NCI-H69 (cell line): Measurements from ENCODE around the gene NME7.
A peak's percentile ranks its signal among the peaks of the same experiment; 100 is the strongest.
"Not testable (repeated sequence)": the region's sequence is repeated elsewhere in the genome, so short reads cannot be mapped to it uniquely, and the experiment has no call there.

Source experiments
- DNase-seq: peaks from one replicate; lab custom pipeline; 2025; lab: John Stamatoyannopoulos, UW

The NME7 gene

DNA sequence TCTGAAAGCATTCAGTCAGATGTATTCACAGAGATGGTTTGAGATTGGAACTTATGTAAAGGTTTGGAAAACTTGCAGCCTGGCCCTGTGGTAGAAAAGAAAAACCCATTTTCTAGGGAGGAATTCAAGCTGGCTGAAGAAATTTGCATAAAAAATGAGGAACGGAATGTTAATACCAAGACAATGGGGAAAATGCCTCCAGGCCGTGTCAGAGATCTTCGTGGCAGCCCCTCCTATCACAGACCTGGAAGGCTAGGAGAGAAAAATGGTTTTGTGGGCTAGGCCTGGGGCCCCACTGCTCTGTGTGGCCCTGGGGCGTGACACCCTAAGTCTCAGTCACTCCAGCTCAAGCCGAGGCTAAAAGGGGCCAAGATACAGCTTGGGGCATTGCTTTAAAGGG is 26.7 kb downstream of the NME7 start:
- no peak for DNase-seq

DNA sequence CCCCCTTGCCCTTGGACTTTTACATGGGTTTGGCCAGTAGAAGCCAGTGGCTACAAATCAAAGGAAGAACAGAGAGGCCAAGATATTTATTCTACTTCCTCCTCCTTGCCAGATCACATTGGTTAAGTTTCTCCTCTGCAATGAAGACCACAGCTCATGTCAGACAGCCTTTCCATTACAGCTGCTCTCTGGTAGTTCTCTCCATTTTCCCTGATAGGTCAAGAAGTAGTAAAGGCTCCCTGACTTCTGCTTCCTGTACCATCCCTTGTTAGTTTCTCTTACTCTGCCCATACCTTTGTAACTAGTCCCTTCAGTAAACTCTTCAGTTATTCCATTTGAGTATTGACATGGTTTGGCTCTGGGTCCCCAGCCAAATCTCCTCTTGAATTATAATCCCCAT is 27.8 kb downstream of the NME7 start:
- DNase-seq, result no peak

DNA sequence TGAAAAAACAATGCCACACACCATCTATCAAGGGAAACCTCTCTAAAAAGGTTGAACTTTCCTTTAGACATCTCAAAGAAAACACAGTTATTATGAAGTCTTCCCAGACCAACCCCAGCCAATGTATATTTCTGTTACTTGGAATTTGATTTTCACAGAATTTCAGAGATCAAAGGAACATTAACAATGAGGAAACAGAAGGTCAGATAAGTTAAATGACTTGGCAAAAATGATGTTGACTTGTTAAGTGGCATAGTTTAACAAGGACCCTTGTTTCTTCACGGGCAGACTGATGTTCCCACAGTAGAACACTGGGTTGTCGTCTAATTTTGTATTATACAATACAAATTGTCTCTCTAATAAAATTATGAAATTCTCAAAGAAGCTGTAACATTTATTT is 29.0 kb downstream of the NME7 start:
- DNase-seq, result no peak

DNA sequence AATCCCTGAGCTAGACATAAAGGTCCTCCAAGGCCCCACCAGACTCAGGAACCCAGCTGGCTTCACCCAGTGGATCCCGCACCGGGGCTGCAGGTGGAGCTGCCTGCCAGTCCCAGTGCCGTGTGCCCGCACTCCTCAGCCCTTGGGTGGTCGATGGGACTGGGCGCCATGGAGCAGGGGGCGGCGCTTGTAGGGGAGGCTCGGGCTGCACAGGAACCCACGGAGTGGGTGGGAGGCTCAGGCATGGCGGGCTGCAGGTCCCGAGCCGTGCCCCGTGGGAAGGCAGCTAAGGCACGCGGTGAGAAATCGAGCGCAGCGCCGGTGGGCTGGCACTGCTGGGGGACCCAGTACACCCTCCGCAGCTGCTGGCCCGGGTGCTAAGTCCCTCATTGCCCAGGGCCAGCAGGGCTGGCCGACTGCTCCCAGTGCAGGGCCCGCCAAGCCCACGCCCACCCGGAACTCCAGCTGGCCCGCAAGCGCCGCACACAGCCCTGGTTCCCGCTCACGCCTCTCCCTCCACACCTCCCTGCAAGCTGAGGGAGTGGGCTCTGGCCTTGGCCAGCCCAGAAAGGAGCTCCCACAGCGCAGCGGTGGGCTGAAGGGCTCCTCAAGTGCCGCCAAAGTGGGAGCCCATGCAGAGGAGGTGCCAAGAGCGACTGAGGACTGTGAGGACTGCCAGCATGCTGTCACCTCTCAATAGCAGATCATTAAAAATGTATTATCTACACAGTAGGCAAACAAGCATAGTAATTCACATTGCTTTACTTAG is 30.5 kb downstream of the NME7 start:
- peak; percentile 43 for DNase-seq

DNA sequence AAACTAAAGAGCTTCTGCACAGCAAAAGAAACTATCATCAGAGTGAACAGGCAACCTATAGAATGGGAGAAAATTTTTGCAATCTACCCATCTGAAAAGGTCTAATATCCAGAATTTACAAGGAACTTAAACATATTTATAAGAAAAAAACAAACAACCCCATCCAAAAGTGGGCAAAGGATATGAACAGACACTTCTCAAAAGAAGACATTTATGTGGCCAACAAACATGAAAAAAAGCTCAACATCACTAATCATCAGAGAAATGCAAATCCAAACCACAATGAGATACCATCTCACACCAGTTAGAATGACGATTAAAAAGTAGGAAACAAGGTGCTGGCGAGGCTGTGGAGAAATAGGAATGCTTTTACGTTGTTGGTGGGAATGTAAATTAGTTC is 32.9 kb downstream of the NME7 start:
- DNase-seq, result not testable (repeated sequence)

DNA sequence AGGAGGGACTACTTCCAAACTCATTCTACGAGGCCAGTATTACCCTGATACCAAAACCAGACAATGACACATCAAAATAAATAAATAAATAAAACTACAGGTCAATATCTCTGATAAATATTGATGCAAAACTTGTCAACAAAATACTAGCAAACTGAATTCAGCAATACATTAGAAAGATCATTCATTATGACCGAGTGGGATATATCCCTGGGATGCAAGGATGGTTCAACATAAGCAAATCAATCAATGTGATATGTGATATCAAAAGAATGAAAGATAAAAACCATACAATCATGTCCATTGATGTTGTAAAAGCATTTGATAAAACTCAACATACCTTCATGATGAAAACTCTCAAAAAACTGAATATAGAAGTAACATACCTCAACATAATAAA is 36.7 kb downstream of the NME7 start:
- no peak for DNase-seq

DNA sequence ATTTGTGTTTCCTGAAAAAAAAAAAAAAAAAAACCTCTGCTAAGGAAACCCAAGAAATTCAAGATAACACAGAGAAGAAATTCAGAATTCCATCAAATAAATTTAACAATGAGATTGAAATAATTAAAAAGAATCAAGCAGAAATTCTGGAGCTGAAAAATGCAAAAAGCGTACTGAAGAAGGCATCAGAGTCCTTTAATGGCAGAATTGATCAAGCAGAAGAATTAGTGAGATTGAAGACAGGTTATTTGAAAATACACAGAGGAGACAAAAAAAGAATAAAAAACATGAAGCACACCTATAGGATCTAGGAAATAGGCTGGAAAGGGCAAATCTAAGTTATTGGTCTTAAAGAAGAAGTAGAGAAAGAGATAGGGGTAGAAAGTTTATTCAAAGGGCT is 38.2 kb downstream of the NME7 start:
- no peak for DNase-seq

DNA sequence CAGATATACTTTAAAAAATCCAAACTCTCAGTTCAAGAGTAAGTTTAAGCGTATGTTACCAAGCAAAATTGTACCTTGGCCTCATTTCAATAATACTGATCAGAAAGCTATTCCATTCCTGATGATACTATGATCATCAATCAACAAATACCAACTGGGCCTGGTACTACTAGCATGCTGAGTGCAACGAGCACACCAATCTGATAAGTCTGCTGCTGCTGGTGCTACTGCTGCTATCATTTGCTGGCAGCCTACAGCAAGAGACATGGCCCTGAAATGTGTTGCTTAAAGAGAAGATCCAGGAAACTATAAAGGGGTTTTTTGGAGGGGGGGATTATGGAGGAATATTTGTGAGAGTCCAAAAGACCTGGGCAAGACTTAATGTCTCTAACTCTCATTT is 39.7 kb downstream of the NME7 start:
- no peak for DNase-seq

DNA sequence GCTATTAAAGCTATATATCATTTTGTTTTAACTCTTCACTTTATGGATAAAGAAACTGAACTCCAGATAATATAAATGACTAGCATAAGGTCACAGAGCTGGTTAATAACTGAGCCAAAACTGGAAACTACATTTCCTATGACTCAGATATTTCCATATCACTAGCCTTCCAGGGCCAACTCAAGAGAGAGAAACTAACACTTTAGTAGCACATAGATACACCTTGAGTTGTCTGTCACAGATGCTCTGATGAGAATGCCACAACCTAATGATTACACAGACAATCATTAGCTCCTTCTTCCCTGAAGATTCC is 40.7 kb downstream of the NME7 start:
- no peak for DNase-seq

DNA sequence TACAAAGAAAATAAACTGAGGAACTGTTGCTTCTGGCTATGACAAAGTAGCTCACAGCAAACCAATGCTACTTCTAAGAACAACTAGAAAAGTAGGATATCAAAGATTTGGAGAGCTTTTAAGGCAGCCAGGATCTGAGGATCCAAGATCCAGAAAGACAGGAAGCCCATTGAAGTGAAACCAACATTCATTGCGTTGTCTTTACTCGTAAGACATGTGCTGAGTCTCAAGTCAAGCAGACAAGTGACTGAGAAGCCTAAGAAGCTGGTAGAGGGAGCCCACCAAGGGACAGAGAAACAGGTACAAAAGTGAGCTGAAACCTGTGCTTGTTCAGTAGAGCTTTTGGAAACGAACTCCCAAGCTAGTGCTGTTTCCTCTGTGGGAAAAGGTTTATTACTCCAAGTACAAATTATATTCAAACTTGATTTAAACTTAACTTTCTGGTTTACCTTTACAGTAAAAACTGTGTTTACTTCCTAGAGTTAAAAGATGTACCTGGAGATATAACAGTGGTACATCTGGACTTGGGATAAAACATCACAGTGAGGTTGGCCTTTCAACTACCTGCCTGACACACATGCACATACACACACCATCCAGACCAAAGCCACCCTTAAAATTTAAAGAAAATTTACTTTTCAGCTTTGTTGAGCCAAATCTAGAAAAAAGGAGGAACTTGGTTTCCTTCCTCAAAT is 41.2 kb downstream of the NME7 start:
- no peak for DNase-seq

DNA sequence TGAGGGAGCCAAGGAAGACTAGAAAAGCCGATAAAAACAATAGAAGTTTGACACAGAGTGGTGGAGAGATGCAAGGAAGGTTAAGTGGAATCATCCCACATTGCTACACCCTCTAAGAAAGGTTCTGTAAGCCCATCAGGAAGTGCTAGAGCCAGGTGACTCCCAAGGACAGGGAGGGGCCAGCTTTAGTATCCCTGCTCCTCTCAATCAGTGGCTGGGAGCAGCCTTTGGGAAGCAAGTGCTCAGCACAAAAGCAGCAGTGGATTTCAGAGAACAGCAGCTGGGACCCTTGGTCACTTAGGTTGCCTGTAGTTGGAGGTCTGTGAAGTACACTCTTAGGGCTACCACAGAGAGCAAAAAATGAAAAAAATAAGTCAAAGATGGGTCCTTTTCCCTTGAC is 42.5 kb downstream of the NME7 start:
- peak; percentile 16 for DNase-seq

DNA sequence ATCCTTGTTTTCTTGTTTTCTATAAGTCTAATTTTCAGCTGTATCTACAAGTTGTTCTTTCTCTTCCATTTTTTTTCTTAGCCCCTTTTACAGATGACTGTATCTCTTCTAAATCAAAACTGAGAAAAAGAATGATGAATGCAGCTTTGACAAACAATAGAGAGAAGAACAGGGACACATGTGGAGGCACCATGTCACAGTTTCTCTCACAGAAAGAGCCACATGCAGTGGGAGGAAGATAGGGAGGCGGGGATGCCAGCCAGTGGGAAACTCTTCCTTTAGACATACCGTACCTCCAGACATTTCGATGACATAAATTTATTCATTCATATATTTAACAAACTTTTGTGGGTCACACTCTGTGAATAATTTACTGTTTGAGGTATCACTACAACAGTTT is 45.5 kb downstream of the NME7 start:
- DNase-seq, result no peak

DNA sequence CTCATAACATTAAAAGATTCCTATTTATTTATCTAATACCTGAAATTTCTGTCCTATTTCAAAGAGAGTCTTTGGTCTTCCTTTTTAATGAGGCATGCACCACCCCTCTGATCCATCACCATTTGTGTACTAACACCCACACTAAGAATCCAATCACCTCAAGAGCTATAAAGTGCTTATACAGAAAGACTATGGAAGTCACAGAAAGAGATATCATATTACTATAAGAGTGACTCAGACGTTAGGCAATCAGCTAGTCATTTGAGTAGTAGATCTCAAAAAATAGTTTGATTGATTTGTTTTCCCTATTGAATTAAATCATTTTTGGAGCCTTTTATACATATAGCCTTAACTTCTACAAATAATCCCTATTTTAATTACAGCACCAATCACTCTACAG is 46.1 kb downstream of the NME7 start:
- peak; percentile 47 for DNase-seq

DNA sequence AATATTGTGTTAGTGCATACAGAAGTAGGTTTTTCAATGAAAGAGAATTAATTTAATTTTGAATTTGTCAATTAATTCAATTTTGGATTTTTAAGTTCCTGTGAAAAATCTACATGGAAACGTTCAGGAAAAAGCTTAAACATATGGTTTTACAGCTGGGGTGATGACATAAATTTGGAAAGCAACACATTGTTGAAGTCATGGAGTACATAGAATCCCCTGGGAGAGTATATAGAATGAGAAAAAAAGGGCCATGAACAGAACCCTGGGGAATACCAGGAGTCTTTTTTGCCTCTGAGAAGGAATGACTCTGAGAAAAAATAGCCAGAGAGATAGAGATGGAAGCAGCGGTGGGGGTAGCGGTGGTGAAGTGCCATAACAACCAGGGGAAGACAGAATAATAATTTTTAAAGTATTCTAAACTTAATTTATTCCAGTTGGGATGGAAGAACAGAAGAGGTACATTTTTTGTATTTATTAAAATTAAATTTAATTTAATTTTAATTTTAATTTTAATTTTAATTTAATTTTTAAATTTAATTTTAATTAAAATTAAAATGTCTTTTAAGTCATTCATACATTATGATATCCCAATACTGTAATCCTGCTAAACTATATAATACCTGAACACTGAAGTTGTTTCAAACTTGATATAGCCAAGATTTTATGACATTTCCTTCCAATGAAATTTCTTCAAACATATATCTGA is 48.9 kb downstream of the NME7 start:
- DNase-seq, result no peak

DNA sequence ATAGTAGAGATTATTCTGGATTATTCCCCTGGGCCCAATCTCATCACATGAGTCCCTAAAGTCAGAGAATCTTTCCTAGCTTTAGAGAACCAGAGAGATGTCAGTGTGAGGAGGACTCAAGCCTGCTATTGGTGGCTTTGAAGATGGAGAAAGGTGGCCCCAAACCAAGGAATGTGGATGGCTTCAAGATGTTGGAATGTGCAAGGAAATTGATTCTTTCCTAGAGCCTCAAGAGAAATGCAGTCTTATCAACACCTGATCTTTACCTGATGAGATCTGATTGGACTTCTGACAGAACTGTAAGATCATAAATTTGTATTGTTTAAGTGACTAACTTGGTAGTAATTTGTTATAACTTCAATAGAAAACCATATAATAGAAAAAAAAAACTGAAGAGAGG is 51.0 kb downstream of the NME7 start:
- no peak for DNase-seq

DNA sequence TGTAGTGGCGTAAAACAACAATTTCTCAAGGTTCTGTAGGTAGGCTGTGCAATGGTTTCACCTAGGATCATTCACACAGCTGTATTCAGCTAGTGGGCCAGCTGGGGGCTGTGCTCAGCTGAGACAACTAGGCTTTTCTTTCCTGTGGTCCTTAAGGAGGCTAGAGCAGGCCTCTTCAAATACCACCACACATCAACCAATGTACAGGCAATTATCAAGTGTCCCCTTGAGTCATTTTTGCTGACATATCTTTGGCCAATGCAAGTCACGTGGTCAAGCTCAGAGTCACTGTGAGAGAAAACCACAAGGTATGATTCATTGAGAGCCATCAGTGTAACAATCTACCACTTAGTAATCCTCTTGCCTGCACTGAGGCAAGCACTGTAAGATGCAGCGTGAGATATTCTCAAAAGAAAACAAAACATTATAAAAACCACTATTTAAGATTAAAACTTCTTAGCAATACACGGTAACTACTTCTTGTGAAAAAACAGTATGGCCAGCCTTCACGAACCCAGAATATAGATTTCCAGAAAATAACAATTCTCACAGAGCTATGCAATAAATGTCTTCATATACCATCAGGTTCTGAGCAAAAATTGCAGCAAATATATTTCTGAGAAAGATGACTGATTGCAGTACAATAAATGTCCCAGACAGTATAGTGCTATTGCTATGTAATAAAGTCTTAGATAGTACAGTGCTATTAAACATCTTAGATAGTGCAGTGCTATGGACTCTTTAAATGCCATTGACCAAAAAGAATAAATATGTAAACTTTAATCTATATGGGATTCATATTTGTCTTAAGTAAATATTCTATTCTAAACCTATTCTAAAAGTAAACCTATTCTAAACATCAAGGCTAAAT is 55.3 kb downstream of the NME7 start:
- no peak for DNase-seq

DNA sequence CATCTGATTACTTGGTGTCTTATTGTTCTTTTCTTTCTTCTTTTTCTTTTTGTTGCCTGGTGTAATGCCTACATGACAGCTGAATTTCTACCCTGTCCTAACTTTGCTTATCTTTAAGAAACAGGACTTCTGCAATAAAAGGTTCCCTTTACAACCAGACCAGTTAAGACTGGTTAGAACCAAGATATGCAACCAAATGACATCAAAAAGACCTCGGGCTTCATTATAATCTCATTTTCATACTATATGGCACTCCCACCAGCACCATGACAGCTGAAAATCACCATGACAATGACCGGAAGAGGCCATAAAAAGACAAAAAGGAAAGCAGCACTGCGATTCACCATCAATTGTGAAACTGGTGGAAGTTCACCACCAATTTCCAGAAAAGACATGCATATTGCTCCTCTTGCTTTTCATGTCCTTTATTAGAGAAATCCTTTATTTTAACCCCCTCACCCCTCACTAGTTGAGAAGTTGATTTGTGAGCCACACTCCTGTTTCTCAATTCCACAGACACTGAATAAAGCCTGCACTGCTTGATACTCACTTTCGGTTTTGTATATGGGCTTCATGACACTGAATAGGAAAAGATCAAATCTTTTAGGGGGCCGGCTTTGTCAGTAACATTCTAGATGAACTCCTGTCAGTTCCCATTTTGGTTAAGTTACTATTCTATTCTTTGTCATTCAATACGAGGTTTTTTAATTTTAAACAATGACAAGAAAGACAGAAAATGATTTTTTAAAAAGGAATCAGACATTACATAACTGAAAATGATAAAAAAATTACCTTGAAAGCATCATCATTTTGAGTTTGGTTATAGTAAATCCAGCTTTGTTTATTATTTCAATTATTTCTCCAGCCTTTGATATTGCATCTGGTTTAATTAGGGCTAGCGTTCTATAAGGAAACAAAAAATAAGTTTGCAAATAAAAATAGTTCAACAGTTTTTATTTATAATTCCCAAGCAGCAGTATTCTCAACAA is 58.1 kb downstream of the NME7 start:
- peak; percentile 73 for DNase-seq

DNA sequence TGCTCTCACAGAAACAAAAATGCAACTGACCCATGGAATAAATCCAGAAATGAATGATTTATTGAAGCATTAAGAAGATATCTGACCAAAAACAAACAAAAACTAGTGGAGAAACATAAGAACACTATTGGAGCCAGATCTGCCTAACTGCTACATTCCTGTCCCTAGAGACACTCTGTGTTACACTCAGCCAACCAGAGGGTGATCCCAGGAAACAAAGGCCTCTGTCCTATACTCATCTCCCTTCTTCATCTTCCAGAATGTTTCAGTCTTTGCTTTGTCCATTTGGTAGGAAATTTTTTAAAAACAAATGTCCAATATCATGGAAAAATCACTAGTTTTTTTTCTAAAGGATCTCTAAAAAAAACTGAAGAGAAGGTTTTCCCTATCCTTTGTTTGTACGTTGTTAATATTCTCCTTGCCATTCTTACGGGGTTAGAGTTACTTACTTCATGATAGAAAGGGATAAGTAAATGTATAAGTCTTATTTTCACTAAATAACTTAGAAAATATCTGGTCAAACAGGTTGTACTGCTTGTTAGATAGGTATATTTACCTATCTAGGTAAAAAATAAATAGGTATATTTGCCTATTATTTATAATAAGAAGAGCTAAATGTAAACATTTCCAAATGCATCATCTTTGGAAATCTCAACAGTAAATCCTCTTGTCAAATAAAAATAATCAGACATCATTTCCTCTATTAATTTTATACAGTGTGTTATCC is 59.1 kb downstream of the NME7 start:
- DNase-seq, result peak; percentile 76

DNA sequence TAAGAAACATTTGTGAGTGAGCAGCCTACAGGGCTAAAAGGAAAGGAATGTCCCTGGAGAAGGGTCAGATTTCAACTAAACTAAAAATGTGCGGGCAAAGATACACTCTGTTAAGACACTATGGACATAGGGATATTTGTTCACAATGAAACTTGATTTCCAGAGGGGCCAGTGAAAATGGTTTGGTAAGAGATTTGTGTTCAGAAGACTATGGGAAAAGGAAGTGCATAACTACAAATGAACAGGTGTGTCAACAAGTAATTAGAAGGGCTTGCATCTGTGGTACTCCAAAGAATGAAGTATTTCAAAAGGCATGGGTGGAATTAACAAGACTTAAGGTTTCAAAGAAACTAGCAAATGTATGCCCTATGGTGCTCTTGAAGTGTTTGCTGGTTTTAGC is 60.4 kb downstream of the NME7 start:
- DNase-seq, result peak; percentile 83

DNA sequence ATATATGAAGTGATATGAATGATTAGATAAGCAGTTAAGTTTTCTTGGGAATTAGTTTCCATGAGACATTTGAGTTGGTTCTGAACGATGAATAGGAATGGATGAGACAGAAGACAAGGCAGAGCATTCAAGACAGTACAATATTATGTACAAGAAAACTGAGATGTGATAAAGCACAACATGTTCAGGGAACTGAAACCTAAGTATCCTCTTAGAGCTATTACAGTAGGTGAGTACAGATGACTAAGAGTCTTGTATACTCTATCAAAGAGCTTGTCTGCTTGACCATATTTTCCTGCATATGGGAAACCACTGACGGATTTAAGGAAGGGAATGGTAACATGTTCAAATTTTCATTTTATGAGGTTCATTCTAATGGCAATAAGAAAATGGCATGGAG is 61.6 kb downstream of the NME7 start:
- DNase-seq, result no peak

DNA sequence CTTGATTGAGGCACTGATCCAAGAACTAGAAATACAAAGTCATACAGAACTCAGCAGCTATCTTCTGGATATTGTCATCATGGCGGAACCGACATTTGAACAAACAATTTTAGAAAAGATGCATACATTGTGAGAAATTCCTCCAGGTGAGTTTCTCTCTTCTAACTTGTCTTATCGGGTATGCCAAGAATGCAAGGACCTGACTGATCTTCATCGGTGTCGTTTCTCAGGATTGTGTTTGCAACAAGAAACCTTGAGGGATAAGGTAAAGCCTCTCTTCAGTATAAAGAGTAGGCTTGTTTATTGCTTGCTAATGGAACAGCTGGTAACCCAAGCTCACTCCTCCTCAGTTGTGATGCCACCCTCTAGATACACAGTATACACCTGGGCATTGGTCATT is 62.2 kb downstream of the NME7 start:
- DNase-seq, result no peak
